GM23338 (cell line): ENCODE data around the gene SLFN5. TPM values are rescaled to one million over a fixed set of nuclear protein-coding genes. Genes with fewer than 3 reads are reported as not detected.

Experiments
- ATAC-seq: fragments of 200-7000 bp; cut with Tn5 transposase; 3 replicates; pipeline ENCODE4 v1.9.1; 2020
- DNase-seq: peaks from one replicate; pipeline ENCODE4 v3.0.0-alpha.2; 2015; ENCODE audit warnings: low spot score
- H2AFZ ChIP-seq: fragments of 200-600 bp; sonication (generic); 2 replicates; pipeline ENCODE4 v1.8.0; 2016; ENCODE audit warnings: antibody characterized with exemption, mild to moderate bottlenecking, moderate library complexity
- H3F3A ChIP-seq: fragments of 200-600 bp; sonication (generic); replicated peaks from 2 replicates; pipeline ENCODE4 v1.8.0; 2017; ENCODE audit warnings: antibody characterized with exemption, mixed run types, low read depth
- H3K27ac ChIP-seq: fragments of 200-600 bp; sonication (generic); 2 replicates; pipeline ENCODE4 v1.6.1; 2016; ENCODE audit warnings: low read depth
- H3K27me3 ChIP-seq: fragments of 200-600 bp; sonication (generic); 2 replicates; pipeline ENCODE4 v1.8.0; 2016; ENCODE audit warnings: mild to moderate bottlenecking, mixed run types, moderate library complexity; ENCODE audit not compliant: insufficient read depth
- H3K36me3 ChIP-seq: fragments of 200-600 bp; sonication (generic); 2 replicates; pipeline ENCODE4 v1.8.0; 2016; ENCODE audit warnings: mild to moderate bottlenecking; ENCODE audit not compliant: insufficient read depth
- H3K4me1 ChIP-seq: fragments of 200-600 bp; sonication (generic); 2 replicates; pipeline ENCODE4 v1.8.0; 2016; ENCODE audit warnings: mild to moderate bottlenecking, moderate library complexity; ENCODE audit not compliant: insufficient read depth
- H3K4me2 ChIP-seq: fragments of 200-600 bp; sonication (generic); 2 replicates; pipeline ENCODE4 v1.7.1; 2017; ENCODE audit warnings: mixed run types
- H3K4me3 ChIP-seq: fragments of 200-600 bp; sonication (generic); 2 replicates; pipeline ENCODE4 v1.6.1; 2016; ENCODE audit warnings: mixed run types
- H3K79me2 ChIP-seq: fragments of 200-600 bp; sonication (generic); replicated peaks from 2 replicates; pipeline ENCODE4 v1.8.0; 2017; ENCODE audit warnings: mild to moderate bottlenecking; ENCODE audit not compliant: insufficient read depth
- H3K9me2 ChIP-seq: fragments of 200-600 bp; sonication (generic); 2 replicates; pipeline ENCODE4 v1.8.0; 2017; ENCODE audit not compliant: insufficient read depth
- H4K20me1 ChIP-seq: fragments of 200-600 bp; sonication (generic); replicated peaks from 2 replicates; pipeline ENCODE4 v1.8.0; 2017; ENCODE audit warnings: mild to moderate bottlenecking; ENCODE audit not compliant: insufficient read depth
- H3K27ac Mint-ChIP-seq: 2 replicates; pipeline ENCODE4 v1.8.0; 2020; ENCODE audit warnings: inconsistent platforms, mild to moderate bottlenecking, moderate library complexity, mixed read lengths
- H3K27me3 Mint-ChIP-seq: 3 replicates; pipeline ENCODE4 v1.8.0; 2022; ENCODE audit warnings: low read depth, mild to moderate bottlenecking, moderate library complexity, mixed read lengths, inconsistent platforms; ENCODE audit not compliant: insufficient read depth, poor library complexity
- H3K36me3 Mint-ChIP-seq: 3 replicates; pipeline ENCODE4 v1.8.0; 2021; ENCODE audit warnings: low read depth, mild to moderate bottlenecking, inconsistent platforms, moderate library complexity, mixed read lengths
- H3K4me1 Mint-ChIP-seq: 3 replicates; pipeline ENCODE4 v1.8.0; 2020; ENCODE audit warnings: mild to moderate bottlenecking, inconsistent platforms, mixed read lengths
- H3K4me3 Mint-ChIP-seq: 3 replicates; pipeline ENCODE4 v1.8.0; 2021; ENCODE audit warnings: moderate library complexity, mild to moderate bottlenecking, inconsistent platforms, mixed read lengths
- H3K9me3 Mint-ChIP-seq: 3 replicates; pipeline ENCODE4 v1.8.0; 2020; ENCODE audit warnings: moderate library complexity, mild to moderate bottlenecking, inconsistent platforms, mixed read lengths
- CREB1 ChIP-seq: fragments of 250-450 bp; sonication (Bioruptor Pico); IDR thresholded peaks from 2 replicates; pipeline ENCODE4 v1.5.0; 2020; ENCODE audit warnings: low read depth, mild to moderate bottlenecking, moderate library complexity
- EZH2 ChIP-seq: fragments of 200-600 bp; sonication (generic); IDR thresholded peaks from one replicate; pipeline ENCODE4 v1.8.0; 2017; ENCODE audit warnings: antibody characterized with exemption, mild to moderate bottlenecking, low read depth; ENCODE audit not compliant: unreplicated experiment
- EZH2phosphoT487 ChIP-seq: fragments of 200-600 bp; sonication (generic); IDR thresholded peaks from one replicate; pipeline ENCODE4 v1.8.1; 2018; ENCODE audit warnings: antibody characterized with exemption; ENCODE audit not compliant: unreplicated experiment
- JUNB ChIP-seq: IDR thresholded peaks from one replicate; pipeline ENCODE4 v1.6.1; 2016; ENCODE audit warnings: antibody characterized with exemption; ENCODE audit not compliant: unreplicated experiment
- NANOG ChIP-seq: IDR thresholded peaks from 2 replicates; pipeline ENCODE4 v1.6.1; 2016; ENCODE audit warnings: antibody characterized with exemption, borderline replicate concordance
- POLR2AphosphoS5 ChIP-seq: IDR thresholded peaks from 2 replicates; pipeline ENCODE4 v1.6.1; 2016; ENCODE audit warnings: antibody characterized with exemption, low read depth
- STAT1 ChIP-seq: IDR thresholded peaks from one replicate; pipeline ENCODE4 v1.6.1; 2016; ENCODE audit warnings: antibody characterized with exemption; ENCODE audit not compliant: unreplicated experiment
- ZNF114 ChIP-seq: fragments of 250-450 bp; sonication (Bioruptor Pico); IDR thresholded peaks from 2 replicates; pipeline ENCODE4 v1.5.0; 2020; ENCODE audit warnings: mild to moderate bottlenecking, moderate library complexity
- ZNF331 ChIP-seq: fragments of 250-450 bp; sonication (Bioruptor Pico); IDR thresholded peaks from 2 replicates; pipeline ENCODE4 v1.5.0; 2020; ENCODE audit warnings: low read depth, mild to moderate bottlenecking, moderate library complexity
- polyA plus RNA-seq: library from polyadenylated mRNA; unstranded; fragments of >200 nt; fragmentation: Nextera tagmentation; extraction: Ambion mirVana; gene quantifications from 2 replicates; pipeline ENCODE4 v1.2.1, GENCODE V29; 2016
- total RNA-seq: library from RNA; depleted of rRNA; stranded (reverse); fragments of >200 nt; shearing (Covaris generic); gene quantifications from 2 replicates; pipeline ENCODE4 v1.2.3, GENCODE V29; 2014
- TF ChIP-seq, protein P1 (sequence below): IDR thresholded peaks from 2 replicates; pipeline ENCODE4 v1.6.1; 2016; ENCODE audit warnings: antibody characterized with exemption
- TF ChIP-seq, protein P2 (sequence below): IDR thresholded peaks from one replicate; pipeline ENCODE4 v1.6.1; 2018; ENCODE audit warnings: antibody characterized with exemption; ENCODE audit not compliant: unreplicated experiment
- TF ChIP-seq, protein P3 (sequence below): fragments of 250-450 bp; sonication (Bioruptor Pico); IDR thresholded peaks from 2 replicates; pipeline ENCODE4 v1.5.0; 2020; ENCODE audit warnings: mild to moderate bottlenecking, moderate library complexity

SLFN5 gene
- total and polyA plus RNA-seq, 2 experiments from 2014 or later = 1.4 to 6.4 TPM

DNA sequence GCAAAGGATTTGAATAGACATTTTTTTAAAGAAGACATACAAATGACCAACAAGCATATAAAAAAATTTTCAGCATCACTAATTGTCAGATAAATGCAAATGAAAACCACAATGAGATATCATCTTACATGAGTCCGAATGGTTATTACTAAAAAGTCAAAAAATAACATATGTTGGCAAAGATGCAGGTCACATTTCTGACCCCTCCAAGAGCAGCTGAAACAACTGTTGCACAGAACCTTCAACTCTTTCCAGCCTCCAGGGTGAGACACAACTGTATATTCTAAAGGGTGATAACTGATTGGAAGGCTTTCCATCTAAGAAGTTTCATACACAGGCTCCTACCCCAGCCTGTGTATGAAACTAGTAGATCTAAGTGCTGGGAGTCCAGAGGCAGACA, 51.9 kb downstream of the SLFN5 start:
- H3K4me3 ChIP-seq = no peak overlapping the region
- H3K27ac ChIP-seq = no peak overlapping the region
- H3K4me1 Mint-ChIP-seq = no peaks in the 10 kb centered on the region
- H3K27ac Mint-ChIP-seq = no peak overlapping the region
- H4K20me1 ChIP-seq = no peaks in the 10 kb centered on the region
- H3K27me3 ChIP-seq = peaks cover 9% of the 10 kb centered on the region; the same call in 1 of the 2 replicates
- DNase-seq (no peak), ATAC-seq (no peak)
- no peak overlapping the region for H3K4me2 ChIP-seq
- H3K9me2 ChIP-seq = no peaks in the 10 kb centered on the region
- no peak for TF ChIP-seq NANOG
- H3K36me3 ChIP-seq = no peaks in the 10 kb centered on the region
- H3K27me3 Mint-ChIP-seq = peaks cover 2% of the 10 kb centered on the region
- H3K79me2 ChIP-seq = no peaks in the 10 kb centered on the region
- H3K4me1 ChIP-seq = no peaks in the 10 kb centered on the region
- peaks cover 38% of the 10 kb centered on the region for H3K9me3 Mint-ChIP-seq
- no peaks in the 10 kb centered on the region for H3F3A ChIP-seq
- no peak overlapping the region for H3K4me3 Mint-ChIP-seq
- no peak overlapping the region for H2AFZ ChIP-seq
- H3K36me3 Mint-ChIP-seq = peaks cover 20% of the 10 kb centered on the region

DNA sequence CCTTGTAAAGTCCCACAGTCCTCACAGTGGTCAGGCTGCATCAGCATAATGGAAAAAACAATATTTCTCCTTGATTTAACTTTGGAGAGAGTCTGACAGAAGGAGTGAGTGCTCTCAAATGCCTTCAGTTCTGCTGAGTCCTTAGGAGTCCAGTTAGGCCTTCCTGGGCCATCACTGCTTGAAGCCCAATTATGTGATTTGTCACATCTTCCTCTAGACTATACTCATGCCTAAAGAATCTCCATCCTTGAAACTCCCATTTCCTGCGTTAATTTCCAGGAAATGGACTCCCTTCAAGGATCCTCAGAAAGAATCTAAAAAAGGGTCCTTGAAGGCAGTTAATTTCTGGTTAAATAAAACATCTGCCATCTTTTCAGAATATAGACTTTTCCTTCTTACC, 52.8 kb downstream of the SLFN5 start:
- Histone ChIP-seq H3K79me2 (no peaks in the 10 kb centered on the region), H3K9me2 (no peaks in the 10 kb centered on the region), H3K4me3 (no peak overlapping the region), H3K4me1 (no peaks in the 10 kb centered on the region), H2AFZ (no peak overlapping the region), H3K27me3 (peaks cover 9% of the 10 kb centered on the region; the same call in 1 of the 2 replicates), H3K4me2 (no peak overlapping the region), H4K20me1 (no peaks in the 10 kb centered on the region), H3K27ac (no peak overlapping the region), H3K36me3 (no peaks in the 10 kb centered on the region), H3F3A (no peaks in the 10 kb centered on the region)
- Mint-ChIP-seq H3K27ac (no peak overlapping the region), H3K9me3 (peaks cover 47% of the 10 kb centered on the region), H3K27me3 (peaks cover 2% of the 10 kb centered on the region), H3K4me3 (no peak overlapping the region), H3K4me1 (no peaks in the 10 kb centered on the region), H3K36me3 (peaks cover 25% of the 10 kb centered on the region)
- ATAC-seq (no peak), DNase-seq (no peak)
- no peak for TF ChIP-seq POLR2AphosphoS5
- no peak for TF ChIP-seq STAT1
- no peak for TF ChIP-seq EZH2phosphoT487
- no peak for TF ChIP-seq ZNF331 (CRISPR knock-in tag)
- TF ChIP-seq CREB1 (CRISPR knock-in tag) = no peak
- no peak for TF ChIP-seq ZNF114 (CRISPR knock-in tag)
- no peak for TF ChIP-seq NANOG
- TF ChIP-seq, protein P1, sequence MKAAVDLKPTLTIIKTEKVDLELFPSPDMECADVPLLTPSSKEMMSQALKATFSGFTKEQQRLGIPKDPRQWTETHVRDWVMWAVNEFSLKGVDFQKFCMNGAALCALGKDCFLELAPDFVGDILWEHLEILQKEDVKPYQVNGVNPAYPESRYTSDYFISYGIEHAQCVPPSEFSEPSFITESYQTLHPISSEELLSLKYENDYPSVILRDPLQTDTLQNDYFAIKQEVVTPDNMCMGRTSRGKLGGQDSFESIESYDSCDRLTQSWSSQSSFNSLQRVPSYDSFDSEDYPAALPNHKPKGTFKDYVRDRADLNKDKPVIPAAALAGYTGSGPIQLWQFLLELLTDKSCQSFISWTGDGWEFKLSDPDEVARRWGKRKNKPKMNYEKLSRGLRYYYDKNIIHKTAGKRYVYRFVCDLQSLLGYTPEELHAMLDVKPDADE = no peak
- TF ChIP-seq, protein P2, sequence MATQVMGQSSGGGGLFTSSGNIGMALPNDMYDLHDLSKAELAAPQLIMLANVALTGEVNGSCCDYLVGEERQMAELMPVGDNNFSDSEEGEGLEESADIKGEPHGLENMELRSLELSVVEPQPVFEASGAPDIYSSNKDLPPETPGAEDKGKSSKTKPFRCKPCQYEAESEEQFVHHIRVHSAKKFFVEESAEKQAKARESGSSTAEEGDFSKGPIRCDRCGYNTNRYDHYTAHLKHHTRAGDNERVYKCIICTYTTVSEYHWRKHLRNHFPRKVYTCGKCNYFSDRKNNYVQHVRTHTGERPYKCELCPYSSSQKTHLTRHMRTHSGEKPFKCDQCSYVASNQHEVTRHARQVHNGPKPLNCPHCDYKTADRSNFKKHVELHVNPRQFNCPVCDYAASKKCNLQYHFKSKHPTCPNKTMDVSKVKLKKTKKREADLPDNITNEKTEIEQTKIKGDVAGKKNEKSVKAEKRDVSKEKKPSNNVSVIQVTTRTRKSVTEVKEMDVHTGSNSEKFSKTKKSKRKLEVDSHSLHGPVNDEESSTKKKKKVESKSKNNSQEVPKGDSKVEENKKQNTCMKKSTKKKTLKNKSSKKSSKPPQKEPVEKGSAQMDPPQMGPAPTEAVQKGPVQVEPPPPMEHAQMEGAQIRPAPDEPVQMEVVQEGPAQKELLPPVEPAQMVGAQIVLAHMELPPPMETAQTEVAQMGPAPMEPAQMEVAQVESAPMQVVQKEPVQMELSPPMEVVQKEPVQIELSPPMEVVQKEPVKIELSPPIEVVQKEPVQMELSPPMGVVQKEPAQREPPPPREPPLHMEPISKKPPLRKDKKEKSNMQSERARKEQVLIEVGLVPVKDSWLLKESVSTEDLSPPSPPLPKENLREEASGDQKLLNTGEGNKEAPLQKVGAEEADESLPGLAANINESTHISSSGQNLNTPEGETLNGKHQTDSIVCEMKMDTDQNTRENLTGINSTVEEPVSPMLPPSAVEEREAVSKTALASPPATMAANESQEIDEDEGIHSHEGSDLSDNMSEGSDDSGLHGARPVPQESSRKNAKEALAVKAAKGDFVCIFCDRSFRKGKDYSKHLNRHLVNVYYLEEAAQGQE = no peak
- TF ChIP-seq, protein P3, sequence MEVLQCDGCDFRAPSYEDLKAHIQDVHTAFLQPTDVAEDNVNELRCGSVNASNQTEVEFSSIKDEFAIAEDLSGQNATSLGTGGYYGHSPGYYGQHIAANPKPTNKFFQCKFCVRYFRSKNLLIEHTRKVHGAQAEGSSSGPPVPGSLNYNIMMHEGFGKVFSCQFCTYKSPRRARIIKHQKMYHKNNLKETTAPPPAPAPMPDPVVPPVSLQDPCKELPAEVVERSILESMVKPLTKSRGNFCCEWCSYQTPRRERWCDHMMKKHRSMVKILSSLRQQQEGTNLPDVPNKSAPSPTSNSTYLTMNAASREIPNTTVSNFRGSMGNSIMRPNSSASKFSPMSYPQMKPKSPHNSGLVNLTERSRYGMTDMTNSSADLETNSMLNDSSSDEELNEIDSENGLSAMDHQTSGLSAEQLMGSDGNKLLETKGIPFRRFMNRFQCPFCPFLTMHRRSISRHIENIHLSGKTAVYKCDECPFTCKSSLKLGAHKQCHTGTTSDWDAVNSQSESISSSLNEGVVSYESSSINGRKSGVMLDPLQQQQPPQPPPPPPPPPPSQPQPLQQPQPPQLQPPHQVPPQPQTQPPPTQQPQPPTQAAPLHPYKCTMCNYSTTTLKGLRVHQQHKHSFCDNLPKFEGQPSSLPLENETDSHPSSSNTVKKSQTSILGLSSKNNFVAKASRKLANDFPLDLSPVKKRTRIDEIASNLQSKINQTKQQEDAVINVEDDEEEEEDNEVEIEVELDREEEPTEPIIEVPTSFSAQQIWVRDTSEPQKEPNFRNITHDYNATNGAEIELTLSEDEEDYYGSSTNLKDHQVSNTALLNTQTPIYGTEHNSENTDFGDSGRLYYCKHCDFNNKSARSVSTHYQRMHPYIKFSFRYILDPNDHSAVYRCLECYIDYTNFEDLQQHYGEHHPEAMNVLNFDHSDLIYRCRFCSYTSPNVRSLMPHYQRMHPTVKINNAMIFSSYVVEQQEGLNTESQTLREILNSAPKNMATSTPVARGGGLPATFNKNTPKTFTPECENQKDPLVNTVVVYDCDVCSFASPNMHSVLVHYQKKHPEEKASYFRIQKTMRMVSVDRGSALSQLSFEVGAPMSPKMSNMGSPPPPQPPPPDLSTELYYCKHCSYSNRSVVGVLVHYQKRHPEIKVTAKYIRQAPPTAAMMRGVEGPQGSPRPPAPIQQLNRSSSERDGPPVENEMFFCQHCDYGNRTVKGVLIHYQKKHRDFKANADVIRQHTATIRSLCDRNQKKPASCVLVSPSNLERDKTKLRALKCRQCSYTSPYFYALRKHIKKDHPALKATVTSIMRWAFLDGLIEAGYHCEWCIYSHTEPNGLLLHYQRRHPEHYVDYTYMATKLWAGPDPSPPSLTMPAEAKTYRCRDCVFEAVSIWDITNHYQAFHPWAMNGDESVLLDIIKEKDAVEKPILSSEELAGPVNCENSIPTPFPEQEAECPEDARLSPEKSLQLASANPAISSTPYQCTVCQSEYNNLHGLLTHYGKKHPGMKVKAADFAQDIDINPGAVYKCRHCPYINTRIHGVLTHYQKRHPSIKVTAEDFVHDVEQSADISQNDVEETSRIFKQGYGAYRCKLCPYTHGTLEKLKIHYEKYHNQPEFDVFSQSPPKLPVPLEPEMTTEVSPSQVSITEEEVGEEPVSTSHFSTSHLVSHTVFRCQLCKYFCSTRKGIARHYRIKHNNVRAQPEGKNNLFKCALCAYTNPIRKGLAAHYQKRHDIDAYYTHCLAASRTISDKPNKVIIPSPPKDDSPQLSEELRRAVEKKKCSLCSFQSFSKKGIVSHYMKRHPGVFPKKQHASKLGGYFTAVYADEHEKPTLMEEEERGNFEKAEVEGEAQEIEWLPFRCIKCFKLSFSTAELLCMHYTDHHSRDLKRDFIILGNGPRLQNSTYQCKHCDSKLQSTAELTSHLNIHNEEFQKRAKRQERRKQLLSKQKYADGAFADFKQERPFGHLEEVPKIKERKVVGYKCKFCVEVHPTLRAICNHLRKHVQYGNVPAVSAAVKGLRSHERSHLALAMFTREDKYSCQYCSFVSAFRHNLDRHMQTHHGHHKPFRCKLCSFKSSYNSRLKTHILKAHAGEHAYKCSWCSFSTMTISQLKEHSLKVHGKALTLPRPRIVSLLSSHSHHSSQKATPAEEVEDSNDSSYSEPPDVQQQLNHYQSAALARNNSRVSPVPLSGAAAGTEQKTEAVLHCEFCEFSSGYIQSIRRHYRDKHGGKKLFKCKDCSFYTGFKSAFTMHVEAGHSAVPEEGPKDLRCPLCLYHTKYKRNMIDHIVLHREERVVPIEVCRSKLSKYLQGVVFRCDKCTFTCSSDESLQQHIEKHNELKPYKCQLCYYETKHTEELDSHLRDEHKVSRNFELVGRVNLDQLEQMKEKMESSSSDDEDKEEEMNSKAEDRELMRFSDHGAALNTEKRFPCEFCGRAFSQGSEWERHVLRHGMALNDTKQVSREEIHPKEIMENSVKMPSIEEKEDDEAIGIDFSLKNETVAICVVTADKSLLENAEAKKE (CRISPR knock-in tag) = no peak
- TF ChIP-seq JUNB = no peak
- TF ChIP-seq EZH2 = no peak
